CD14-positive monocyte (primary cell): Measurements from ENCODE around the gene HLA-F. TPM values are rescaled to one million over a fixed set of nuclear protein-coding genes. Genes with fewer than 3 reads are reported as not detected.

Experiments
- DNase-seq, 3 donors: peaks; one replicate each; pipeline ENCODE4 v3.0.0-alpha.2; 2011 to 2022
- H2AFZ ChIP-seq: 2 replicates; pipeline ENCODE4 v1.6.0; 2012; ENCODE audit warnings: mild to moderate bottlenecking, low read depth, low read length, inconsistent platforms; ENCODE audit not compliant: insufficient read depth, poor library complexity, severe bottlenecking
- H3K27ac ChIP-seq, 2 donors: 1 replicate in 1 of 2; 2 replicates in 1 of 2; pipeline ENCODE4 v1.5.1; 2012 to 2013; ENCODE audit warnings: low read length in 2 of 2, control low read depth in 1 of 2, inconsistent platforms in 1 of 2, low read depth in 1 of 2, mild to moderate bottlenecking in 1 of 2
- H3K27me3 ChIP-seq, 2 donors: one replicate each; pipeline versions ENCODE4 v1.6.0 to v1.6.1; 2011 to 2013; ENCODE audit warnings: low read length in 2 of 2; ENCODE audit not compliant: control insufficient read depth in 2 of 2, insufficient read depth in 2 of 2
- H3K36me3 ChIP-seq, 2 donors: replicated peaks in 1 of 2; 1 replicate in 1 of 2; 2 replicates in 1 of 2; pipeline versions ENCODE4 v1.5.1 to v1.6.1; 2012 to 2013; ENCODE audit warnings: low read length in 2 of 2, control low read depth in 1 of 2, inconsistent platforms in 1 of 2, mild to moderate bottlenecking in 1 of 2; ENCODE audit not compliant: insufficient read depth in 2 of 2, control insufficient read depth in 1 of 2
- H3K4me1 ChIP-seq, 2 donors: 1 replicate in 1 of 2; 2 replicates in 1 of 2; pipeline versions ENCODE4 v1.5.1 to v1.6.1; 2012 to 2013; ENCODE audit warnings: low read length in 2 of 2, control low read depth in 1 of 2, inconsistent platforms in 1 of 2, mild to moderate bottlenecking in 1 of 2, moderate library complexity in 1 of 2; ENCODE audit not compliant: insufficient read depth in 2 of 2, control insufficient read depth in 1 of 2
- H3K4me2 ChIP-seq: replicated peaks from 2 replicates; pipeline ENCODE3; 2012; ENCODE audit warnings: low read length, moderate library complexity, mild to moderate bottlenecking; ENCODE audit not compliant: poor library complexity, severe bottlenecking; ENCODE audit errors: extremely low read depth
- H3K4me3 ChIP-seq, 3 experiments: fragments of 200-600 bp in 1 of 3; sonication (generic) in 1 of 3; replicated peaks in 1 of 3; 1 replicate in 2 of 3; 2 replicates in 1 of 3; pipeline ENCODE4 v1.5.1; 2011 to 2013; ENCODE audit warnings: low read length in 3 of 3, mild to moderate bottlenecking in 3 of 3, control low read depth in 2 of 3, low read depth in 2 of 3, inconsistent platforms in 1 of 3, moderate library complexity in 1 of 3
- H3K79me2 ChIP-seq: 2 replicates; pipeline ENCODE4 v1.6.0; 2012; ENCODE audit warnings: mild to moderate bottlenecking, control low read depth, inconsistent platforms, low read length, moderate library complexity; ENCODE audit not compliant: insufficient read depth
- H3K9ac ChIP-seq: 2 replicates; pipeline ENCODE4 v1.6.0; 2017; ENCODE audit warnings: low read length, mild to moderate bottlenecking; ENCODE audit not compliant: insufficient read depth, poor library complexity, severe bottlenecking
- H3K9me3 ChIP-seq, 2 donors: replicated peaks in 1 of 2; 1 replicate in 1 of 2; 2 replicates in 1 of 2; pipeline versions ENCODE4 v1.5.1 to v1.6.1; 2012 to 2013; ENCODE audit warnings: low read length in 2 of 2, control low read depth in 1 of 2; ENCODE audit not compliant: control insufficient read depth in 1 of 2, insufficient read depth in 1 of 2
- H4K20me1 ChIP-seq: 2 replicates; pipeline ENCODE4 v1.6.0; 2012; ENCODE audit warnings: mild to moderate bottlenecking, low read length, control low read depth, moderate library complexity; ENCODE audit not compliant: insufficient read depth
- H3K27ac Mint-ChIP-seq, 7 donors: one replicate each; pipeline ENCODE4 v1.8.0; 2020; ENCODE audit warnings: mild to moderate bottlenecking in 7 of 7, mixed read lengths in 7 of 7, moderate library complexity in 6 of 7, inconsistent platforms in 2 of 7
- H3K27me3 Mint-ChIP-seq, 3 donors: one replicate each; pipeline ENCODE4 v1.8.0; 2021 to 2022; ENCODE audit warnings: low read depth in 3 of 3, mild to moderate bottlenecking in 3 of 3, mixed read lengths in 3 of 3, moderate library complexity in 3 of 3, inconsistent platforms in 1 of 3
- H3K36me3 Mint-ChIP-seq, 2 donors: one replicate each; pipeline ENCODE4 v1.8.0; 2020; ENCODE audit warnings: mixed read lengths in 2 of 2, inconsistent platforms in 1 of 2, mild to moderate bottlenecking in 1 of 2
- H3K4me1 Mint-ChIP-seq: one replicate; pipeline ENCODE4 v1.8.0; 2020; ENCODE audit warnings: mild to moderate bottlenecking, mixed read lengths
- H3K4me3 Mint-ChIP-seq, 2 donors: one replicate each; pipeline ENCODE4 v1.8.0; 2020; ENCODE audit warnings: mild to moderate bottlenecking in 2 of 2, mixed read lengths in 2 of 2, moderate library complexity in 1 of 2
- H3K9me3 Mint-ChIP-seq, 7 donors: one replicate each; pipeline ENCODE4 v1.8.0; 2020 to 2022; ENCODE audit warnings: mixed read lengths in 7 of 7, mild to moderate bottlenecking in 6 of 7, moderate library complexity in 6 of 7, inconsistent platforms in 2 of 7
- WGBS: methylation state at CpG from one replicate; pipeline ENCODE4 v1.1.5; 2013; ENCODE audit warnings: missing lambda C conversion rate; ENCODE audit not compliant: insufficient coverage; 5-methylcytosine and 5-hydroxymethylcytosine counted together
- intact Hi-C, 2 donors: fragments of 100-400 bp; cut with micrococcal nuclease; formaldehyde crosslinking; loops; one replicate each; pipeline versions ENCODE4 v1.15.0 to v1.15.1; 2023
- polyA plus RNA-seq, 3 donors: library from polyadenylated mRNA; depleted of rRNA in 1 of 3; unstranded in 2 of 3; stranded (reverse) in 1 of 3; fragments of 300-500 nt in 2 of 3; fragments of >200 nt in 1 of 3; fragmentation: Illumina TruSeq in 2 of 3; gene quantifications; 1 replicate in 2 of 3; 2 replicates in 1 of 3; pipeline ENCODE4 v1.2.3, GENCODE V29; 2012 to 2021
- TF ChIP-seq, protein P1 (sequence below): fragments of 200-600 bp; IDR thresholded peaks from one replicate; pipeline ENCODE4 v1.8.0; 2022; ENCODE audit warnings: antibody characterized with exemption, mild to moderate bottlenecking

Gene HLA-F
- polyA plus RNA-seq, 3 donors: 283 to 816 (median 394) TPM

DNA sequence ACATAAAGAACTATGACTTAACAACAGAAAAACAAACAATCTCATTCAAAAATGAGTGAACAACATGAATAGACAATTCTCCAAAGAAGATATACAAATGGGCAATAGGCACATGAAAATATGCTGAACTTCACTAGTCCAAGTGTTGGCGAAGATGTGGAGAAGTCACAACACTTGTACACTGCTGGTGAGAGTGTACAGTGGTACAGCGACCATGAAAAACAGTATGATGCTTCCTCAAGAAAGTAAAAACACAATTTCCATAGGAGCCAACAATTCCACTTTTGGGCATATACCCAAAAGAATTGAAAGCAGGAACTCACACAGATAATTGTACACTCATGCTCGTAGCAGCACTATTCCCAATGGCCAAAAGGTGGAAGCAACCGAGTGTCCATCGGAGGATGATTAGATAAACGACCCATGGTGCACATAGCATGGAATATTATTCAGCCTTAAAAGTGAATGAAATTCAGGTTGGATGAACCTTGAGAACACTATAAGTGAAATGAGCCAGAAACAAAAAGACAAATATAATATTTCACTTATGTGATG is 6.6 kb downstream of the HLA-F start:
- intact Hi-C loops: loop anchor here in 1 of 2 donors (10.0 kb wide), 2 partner anchors 105 to 215 kb away; partner anchors contain the start of gene HLA-A
- no peaks in the 10 kb centered on the region for H3K9me3 ChIP-seq
- 60% methylated on average over 1 of the region's 6 CpGs for whole genome bisulfite sequencing
- H3K36me3 ChIP-seq: peaks cover 34 to 39% of the 10 kb centered on the region in 2 donors
- Mint-ChIP-seq H3K36me3 (peaks cover 36% of the 10 kb centered on the region in 2 donors), H3K27me3 (peaks cover 0 to 7% (median 2%) of the 10 kb centered on the region in 3 donors), H3K9me3 (no peaks in the 10 kb centered on the region), H3K27ac (no peak overlapping the region), H3K4me3 (no peak overlapping the region), H3K4me1 (peaks cover 46% of the 10 kb centered on the region)
- no peak overlapping the region for H3K27ac ChIP-seq
- H2AFZ ChIP-seq: no peak overlapping the region
- H3K4me1 ChIP-seq: peaks cover 10 to 13% of the 10 kb centered on the region in 2 donors
- DNase-seq: no peak
- H3K4me3 ChIP-seq: no peak overlapping the region
- H3K9ac ChIP-seq: no peak overlapping the region
- H4K20me1 ChIP-seq: peaks cover 53% of the 10 kb centered on the region
- no peak overlapping the region for H3K4me2 ChIP-seq
- H3K79me2 ChIP-seq: peaks cover 14% of the 10 kb centered on the region
- no peaks in the 10 kb centered on the region for H3K27me3 ChIP-seq
- TF ChIP-seq, protein P1, sequence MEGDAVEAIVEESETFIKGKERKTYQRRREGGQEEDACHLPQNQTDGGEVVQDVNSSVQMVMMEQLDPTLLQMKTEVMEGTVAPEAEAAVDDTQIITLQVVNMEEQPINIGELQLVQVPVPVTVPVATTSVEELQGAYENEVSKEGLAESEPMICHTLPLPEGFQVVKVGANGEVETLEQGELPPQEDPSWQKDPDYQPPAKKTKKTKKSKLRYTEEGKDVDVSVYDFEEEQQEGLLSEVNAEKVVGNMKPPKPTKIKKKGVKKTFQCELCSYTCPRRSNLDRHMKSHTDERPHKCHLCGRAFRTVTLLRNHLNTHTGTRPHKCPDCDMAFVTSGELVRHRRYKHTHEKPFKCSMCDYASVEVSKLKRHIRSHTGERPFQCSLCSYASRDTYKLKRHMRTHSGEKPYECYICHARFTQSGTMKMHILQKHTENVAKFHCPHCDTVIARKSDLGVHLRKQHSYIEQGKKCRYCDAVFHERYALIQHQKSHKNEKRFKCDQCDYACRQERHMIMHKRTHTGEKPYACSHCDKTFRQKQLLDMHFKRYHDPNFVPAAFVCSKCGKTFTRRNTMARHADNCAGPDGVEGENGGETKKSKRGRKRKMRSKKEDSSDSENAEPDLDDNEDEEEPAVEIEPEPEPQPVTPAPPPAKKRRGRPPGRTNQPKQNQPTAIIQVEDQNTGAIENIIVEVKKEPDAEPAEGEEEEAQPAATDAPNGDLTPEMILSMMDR: no peak

DNA sequence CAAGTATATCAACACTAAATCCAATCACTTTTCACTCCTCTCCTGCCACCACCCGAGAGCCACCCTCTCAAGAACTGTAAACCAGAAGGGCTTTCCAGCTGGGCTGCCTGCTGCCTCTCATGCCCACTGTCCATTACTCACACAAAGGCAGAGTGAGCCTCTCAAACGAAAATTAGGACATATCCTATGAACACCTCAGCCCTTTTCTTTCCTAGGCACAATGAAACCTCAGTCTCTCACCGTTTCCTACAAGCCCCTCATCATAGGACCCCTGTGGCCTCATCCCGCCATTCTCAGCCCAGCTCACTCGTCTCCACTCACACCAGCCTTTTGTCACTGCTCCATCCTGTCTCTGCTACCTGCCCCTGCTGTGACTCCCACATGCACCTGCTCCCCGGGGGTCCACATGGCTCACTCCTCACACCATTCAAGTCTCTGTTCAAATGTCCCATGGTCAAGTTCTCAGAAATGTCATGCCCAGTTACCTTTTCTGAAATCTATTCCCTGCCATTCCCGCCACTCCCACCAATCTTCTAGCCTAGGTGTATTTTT is 7.4 kb downstream of the HLA-F start:
- H3K27ac Mint-ChIP-seq: peak overlapping the region in 1 of 7 donors; percentile 23

More for the DNA sequence above, 7.4 kb downstream of the HLA-F start:
- H3K27me3 Mint-ChIP-seq: peaks cover 0 to 6% (median 0%) of the 10 kb centered on the region in 3 donors
- no peak overlapping the region for H2AFZ ChIP-seq
- TF ChIP-seq, protein P1: no peak
- no peak overlapping the region for H3K4me3 Mint-ChIP-seq
- no peak overlapping the region for H3K9ac ChIP-seq
- intact Hi-C loops: loop anchor here in 1 of 2 donors (10.0 kb wide), 1 partner anchor 104 kb away; no protein-coding TSS in a partner anchor
- peaks cover 28% of the 10 kb centered on the region in 2 donors for H3K36me3 Mint-ChIP-seq
- 71% methylated on average over 6 of the region's 7 CpGs for WGBS
- H3K9me3 Mint-ChIP-seq: peaks cover 0 to 4% (median under 1%) of the 10 kb centered on the region in 7 donors
- no peak overlapping the region for H3K4me2 ChIP-seq
- H3K36me3 ChIP-seq: peaks cover 26 to 31% of the 10 kb centered on the region in 2 donors
- no peak overlapping the region for H3K27ac ChIP-seq
- H3K4me1 ChIP-seq: peaks cover 2 to 5% of the 10 kb centered on the region in 2 donors
- peaks cover 45% of the 10 kb centered on the region for H4K20me1 ChIP-seq
- no peak for DNase-seq
- peaks cover 38% of the 10 kb centered on the region for H3K4me1 Mint-ChIP-seq
- no peak overlapping the region for H3K4me3 ChIP-seq
- H3K79me2 ChIP-seq: peaks cover 6% of the 10 kb centered on the region
- H3K9me3 ChIP-seq: no peaks in the 10 kb centered on the region
- no peaks in the 10 kb centered on the region for H3K27me3 ChIP-seq
